H7 (cell line): ENCODE results near the gene HMGN1. TPM values are rescaled to one million over a fixed set of nuclear protein-coding genes. Genes with fewer than 3 reads are reported as not detected.
A peak's percentile ranks its signal among the peaks of the same experiment; 100 is the strongest.

Experiments used
- DNase-seq: peaks from one replicate; pipeline ENCODE4 v3.0.0; 2012
- H3K27me3 ChIP-seq: 2 replicates; pipeline ENCODE4 v1.6.0; 2011; ENCODE audit warnings: mild to moderate bottlenecking, low read length; ENCODE audit not compliant: control insufficient read depth, insufficient read depth
- H3K36me3 ChIP-seq: replicated peaks from 2 replicates; pipeline ENCODE4 v1.5.1; 2011; ENCODE audit warnings: low read length; ENCODE audit not compliant: control insufficient read depth, insufficient read depth
- H3K4me3 ChIP-seq: 2 replicates; pipeline ENCODE4 v1.5.1; 2011; ENCODE audit warnings: low read depth, mild to moderate bottlenecking, control low read depth, low read length, moderate library complexity; ENCODE audit not compliant: insufficient read depth
- total RNA-seq: library from RNA; depleted of rRNA; stranded (reverse); fragments of >200 nt; shearing (Covaris generic); gene quantifications from 2 replicates; pipeline ENCODE4 v1.2.3, GENCODE V29; 2014

The HMGN1 gene
- total RNA-seq, 1 experiment from 2014 or later: 310 TPM

GRCh38 chr21:39330001-39330400, 18.9 kb downstream of the HMGN1 start:
- H3K36me3 ChIP-seq: no peaks in the 10 kb centered on the region
- no peak overlapping the region for H3K4me3 ChIP-seq
- DNase-seq: no peak
- H3K27me3 ChIP-seq: no peaks in the 10 kb centered on the region

GRCh38 chr21:39327727-39328126, 21.2 kb downstream of the HMGN1 start:
- Histone ChIP-seq H3K27me3 (no peaks in the 10 kb centered on the region), H3K4me3 (no peak overlapping the region), H3K36me3 (no peaks in the 10 kb centered on the region)
- no peak for DNase-seq

GRCh38 chr21:39326607-39327307, 22.1 kb downstream of the HMGN1 start:
- Histone ChIP-seq H3K4me3 (no peak overlapping the region), H3K27me3 (no peaks in the 10 kb centered on the region), H3K36me3 (no peaks in the 10 kb centered on the region)
- peak; percentile 32 for DNase-seq

- no peak for DNase-seq
Observed at GRCh38 chr21:39325458-39325857, 23.4 kb downstream of the HMGN1 start.

GRCh38 chr21:39321424-39321823, 27.5 kb downstream of the HMGN1 start:
- DNase-seq: no peak
- Histone ChIP-seq H3K27me3 (no peaks in the 10 kb centered on the region), H3K4me3 (no peak overlapping the region), H3K36me3 (no peaks in the 10 kb centered on the region; the same call in 1 of the 2 replicates)

More at GRCh38 chr21:39325458-39325857, 23.4 kb downstream of the HMGN1 start:
- Histone ChIP-seq H3K36me3 (no peaks in the 10 kb centered on the region; the same call in 1 of the 2 replicates), H3K4me3 (no peak overlapping the region), H3K27me3 (no peaks in the 10 kb centered on the region)

- H3K27me3 ChIP-seq: no peaks in the 10 kb centered on the region
- no peak overlapping the region for H3K4me3 ChIP-seq
- no peak for DNase-seq
- H3K36me3 ChIP-seq: no peaks in the 10 kb centered on the region; the same call in 1 of the 2 replicates
Observed at GRCh38 chr21:39319814-39320332, 29.0 kb downstream of the HMGN1 start.

GRCh38 chr21:39319251-39319756, 29.6 kb downstream of the HMGN1 start:
- Histone ChIP-seq H3K36me3 (no peaks in the 10 kb centered on the region; the same call in 1 of the 2 replicates), H3K4me3 (no peak overlapping the region), H3K27me3 (no peaks in the 10 kb centered on the region)
- DNase-seq: no peak

- DNase-seq: no peak
- H3K36me3 ChIP-seq: no peaks in the 10 kb centered on the region; the same call in 1 of the 2 replicates
- H3K27me3 ChIP-seq: no peaks in the 10 kb centered on the region
- no peak overlapping the region for H3K4me3 ChIP-seq
Observed at GRCh38 chr21:39318091-39318959, 30.6 kb downstream of the HMGN1 start.

GRCh38 chr21:39317134-39318090, 31.5 kb downstream of the HMGN1 start:
- no peak for DNase-seq
- H3K4me3 ChIP-seq: no peak overlapping the region
- no peaks in the 10 kb centered on the region; the same call in 1 of the 2 replicates for H3K36me3 ChIP-seq
- no peaks in the 10 kb centered on the region for H3K27me3 ChIP-seq

GRCh38 chr21:39316729-39317128, 32.2 kb downstream of the HMGN1 start:
- H3K36me3 ChIP-seq: peaks cover 2% of the 10 kb centered on the region
- H3K27me3 ChIP-seq: no peaks in the 10 kb centered on the region
- DNase-seq: no peak
- H3K4me3 ChIP-seq: no peak overlapping the region

GRCh38 chr21:39315603-39316445, 33.1 kb downstream of the HMGN1 start:
- no peak for DNase-seq
- Histone ChIP-seq H3K27me3 (no peaks in the 10 kb centered on the region), H3K4me3 (no peak overlapping the region), H3K36me3 (peaks cover 6% of the 10 kb centered on the region)

- DNase-seq: peak; percentile 84
- no peaks in the 10 kb centered on the region for H3K27me3 ChIP-seq
- H3K36me3 ChIP-seq: peaks cover 12% of the 10 kb centered on the region
- H3K4me3 ChIP-seq: peak overlapping the region; percentile 77
Observed at GRCh38 chr21:39314143-39315027, 34.5 kb downstream of the HMGN1 start.
